ENCODE data around the gene PHF20.

Gene PHF20

GRCh38 chr20:35767683-35768481, 3.9 kb upstream of the PHF20 start:
- DNase-seq: peak; percentile 61
- Histone ChIP-seq H3K27ac (peak overlapping the region; percentile 87), H3K36me3 (replicated peaks) (no peaks in the 10 kb centered on the region), H3K4me3 (ENCODE audit: low read depth, low read length) (no peak overlapping the region), H3K27me3 (replicated peaks) (no peaks in the 10 kb centered on the region)
- in situ Hi-C loops (cut with HindIII; ENCODE audit: low pct_ligation_motif_present, low sequenced_read_pairs): no loop called here
- TF ChIP-seq CTCF (IDR thresholded peaks at IDR 0.05; ENCODE audit: low read depth, low read length, missing control alignments): no peak

- no peak for TF ChIP-seq CTCF (IDR thresholded peaks at IDR 0.05; ENCODE audit: low read depth, low read length, missing control alignments)
- no peak overlapping the region for H3K4me3 ChIP-seq (ENCODE audit: low read depth, low read length)
- peak overlapping the region; percentile 87 for H3K27ac ChIP-seq
- H3K27me3 ChIP-seq (replicated peaks): no peaks in the 10 kb centered on the region
- peak; percentile 99 for DNase-seq
- H3K36me3 ChIP-seq (replicated peaks): no peaks in the 10 kb centered on the region
- in situ Hi-C loops (cut with HindIII; ENCODE audit: low pct_ligation_motif_present, low sequenced_read_pairs): no loop called here
These were observed 2.8 kb upstream of the PHF20 start for GRCh38 chr20:35768731-35769664.

GRCh38 chr20:35771367-35771688, 487 bp upstream of the PHF20 start:
- Histone ChIP-seq H3K36me3 (replicated peaks) (peaks cover 8% of the 10 kb centered on the region), H3K27me3 (replicated peaks) (no peaks in the 10 kb centered on the region), H3K4me3 (ENCODE audit: low read depth, low read length) (peak overlapping the region; percentile 9), H3K27ac (peak overlapping the region; percentile 73)
- no peak for DNase-seq
- TF ChIP-seq CTCF (IDR thresholded peaks at IDR 0.05; ENCODE audit: low read depth, low read length, missing control alignments): no peak
- in situ Hi-C loops (cut with HindIII; ENCODE audit: low pct_ligation_motif_present, low sequenced_read_pairs): no loop called here

GRCh38 chr20:35772563-35773058, 796 bp downstream of the PHF20 start:
- in situ Hi-C loops (cut with HindIII; ENCODE audit: low pct_ligation_motif_present, low sequenced_read_pairs): no loop called here
- DNase-seq: no peak
- TF ChIP-seq CTCF (IDR thresholded peaks at IDR 0.05; ENCODE audit: low read depth, low read length, missing control alignments): no peak
- Histone ChIP-seq H3K27me3 (replicated peaks) (no peaks in the 10 kb centered on the region), H3K4me3 (ENCODE audit: low read depth, low read length) (peak overlapping the region; percentile 91), H3K36me3 (replicated peaks) (peaks cover 8% of the 10 kb centered on the region), H3K27ac (peak overlapping the region; percentile 73)

GRCh38 chr20:35773154-35773751, 1.4 kb downstream of the PHF20 start:
- peak; percentile 33 for DNase-seq
- Histone ChIP-seq H3K4me3 (ENCODE audit: low read depth, low read length) (peak overlapping the region; percentile 91), H3K27ac (peak overlapping the region; percentile 73), H3K27me3 (replicated peaks) (no peaks in the 10 kb centered on the region), H3K36me3 (replicated peaks) (peaks cover 8% of the 10 kb centered on the region)
- in situ Hi-C loops (cut with HindIII; ENCODE audit: low pct_ligation_motif_present, low sequenced_read_pairs): no loop called here
- no peak for TF ChIP-seq CTCF (IDR thresholded peaks at IDR 0.05; ENCODE audit: low read depth, low read length, missing control alignments)

Data from brain microvascular endothelial cell (primary cell).